HG03196 (cell line): ENCODE results near the gene ROBO1.
A peak's percentile ranks its signal among the peaks of the same experiment; 100 is the strongest.
"Not testable (repeated sequence)": the region's sequence is repeated elsewhere in the genome, so short reads cannot be mapped to it uniquely, and the experiment has no call there.

Experiments used
- ATAC-seq: cut with Tn5 transposase; IDR thresholded peaks from one replicate; pipeline ENCODE4 v1.9.1; 2021; ENCODE audit not compliant: unreplicated experiment

The ROBO1 gene

DNA sequence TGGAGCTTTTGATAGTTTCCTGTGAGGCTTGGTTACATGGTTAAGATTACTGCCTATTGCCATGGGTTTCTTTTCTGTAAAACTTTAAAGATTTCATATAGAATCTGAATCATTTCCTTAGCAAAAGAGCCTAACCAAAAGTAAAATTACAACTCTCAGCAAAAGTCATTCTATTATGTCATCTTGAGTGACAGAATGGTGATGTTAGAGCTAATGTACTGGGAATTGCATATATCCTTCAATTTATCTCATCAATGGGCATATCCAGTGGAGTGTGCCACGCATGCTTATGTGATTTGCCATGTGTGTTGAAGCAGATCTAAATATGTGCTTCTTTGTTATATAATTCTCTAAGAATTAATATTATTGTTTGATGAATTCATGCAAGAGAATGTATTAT lies 212.1 kb downstream of the ROBO1 start:
- ATAC-seq, result no peak

DNA sequence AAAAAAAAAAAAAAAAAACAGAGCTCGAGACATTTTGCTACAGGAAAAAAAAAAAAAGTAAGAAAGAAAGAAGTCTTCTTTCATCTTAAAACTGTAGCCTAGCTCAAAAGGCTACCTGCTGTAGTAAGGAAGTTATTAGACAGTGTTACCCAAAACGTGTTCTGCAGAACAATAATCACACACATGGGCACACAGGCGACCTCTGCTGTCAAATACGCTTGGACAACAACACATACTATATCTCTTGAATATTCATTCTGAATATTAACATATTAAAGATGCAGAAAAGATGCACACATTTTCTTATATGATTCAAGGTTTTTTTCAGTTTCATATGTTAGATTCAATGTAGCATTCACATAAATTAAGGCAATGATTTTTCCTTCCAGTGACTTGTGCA lies 215.8 kb downstream of the ROBO1 start:
- ATAC-seq, result no peak

DNA sequence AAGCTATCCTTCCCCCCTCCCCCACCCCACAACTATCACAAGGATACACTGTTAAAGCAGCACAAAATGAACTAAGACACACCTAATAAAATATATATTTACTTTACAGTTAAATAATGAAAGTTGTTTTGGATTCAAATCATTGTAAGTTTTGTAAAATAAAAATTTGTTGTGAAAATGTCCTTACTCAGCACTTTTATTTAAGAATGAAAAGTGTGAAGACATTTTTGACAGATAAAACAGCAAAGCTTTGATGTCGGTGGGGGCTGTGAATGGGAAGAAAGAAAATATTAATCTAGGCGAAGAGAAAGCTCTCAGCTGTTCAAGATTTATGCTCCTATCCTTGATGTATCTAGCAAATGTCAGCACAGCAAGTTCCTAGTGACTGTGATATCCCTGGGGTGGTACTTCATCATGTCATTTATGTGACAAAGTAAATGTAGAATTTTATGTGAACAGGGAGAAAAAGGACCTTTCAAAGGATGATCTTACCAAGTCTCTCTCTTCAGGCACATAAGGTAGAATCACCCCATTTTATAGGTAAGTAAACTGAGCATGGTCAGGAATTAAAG lies 216.4 kb downstream of the ROBO1 start:
- no peak for ATAC-seq

DNA sequence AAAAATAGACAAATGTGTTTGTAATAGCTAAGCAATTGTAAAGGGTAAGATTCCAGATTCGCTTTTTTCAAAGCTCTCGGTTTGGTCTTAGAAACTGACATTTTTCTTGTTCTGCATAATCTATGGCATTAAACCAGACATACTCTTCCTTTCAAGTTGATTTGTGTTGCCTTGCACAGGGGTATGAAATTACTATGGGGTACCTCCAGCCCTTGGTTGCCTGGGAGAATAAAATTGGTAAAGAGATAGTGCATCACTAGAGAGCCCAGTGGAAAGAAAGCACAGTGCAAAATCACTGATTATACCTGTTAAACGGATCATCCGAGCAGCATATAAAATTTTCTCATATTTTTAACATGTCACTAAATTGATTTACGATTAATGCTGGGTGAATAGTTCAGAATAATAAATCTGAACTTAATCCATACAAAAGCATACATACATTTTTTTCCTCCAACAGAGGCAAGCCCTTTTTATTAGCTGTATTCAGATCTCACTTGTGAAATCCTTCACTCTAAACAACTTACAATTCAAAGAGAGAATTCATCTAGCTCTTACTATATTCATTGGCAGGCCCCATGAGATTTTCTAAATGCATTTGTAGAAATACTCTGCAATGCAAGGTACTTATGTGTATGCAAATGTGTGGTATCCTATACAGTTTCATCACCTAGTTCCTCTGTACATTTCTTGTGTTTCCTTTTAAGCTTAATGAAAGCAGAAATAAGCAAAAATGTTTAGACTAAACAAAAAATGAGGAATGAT lies 224.4 kb downstream of the ROBO1 start:
- ATAC-seq, result no peak

DNA sequence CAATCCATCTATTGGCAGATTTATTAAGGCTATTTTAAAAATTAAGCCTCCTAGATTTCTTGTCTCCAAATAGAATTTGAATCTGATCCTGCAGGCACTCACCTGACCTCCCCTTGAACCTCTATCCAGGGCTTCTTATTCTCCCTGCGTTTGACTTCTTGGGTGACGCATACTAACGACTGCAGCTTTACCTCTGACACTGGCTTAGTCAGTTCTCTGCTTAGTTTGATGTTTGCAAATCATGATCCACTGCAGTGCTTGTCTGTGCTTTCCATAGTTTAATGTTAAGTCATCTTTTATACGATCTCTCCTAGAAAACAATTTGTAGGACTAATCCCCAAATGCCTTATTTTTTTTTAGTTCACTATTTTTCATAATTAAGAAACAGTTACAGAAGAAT lies 233.1 kb downstream of the ROBO1 start:
- ATAC-seq, result no peak

DNA sequence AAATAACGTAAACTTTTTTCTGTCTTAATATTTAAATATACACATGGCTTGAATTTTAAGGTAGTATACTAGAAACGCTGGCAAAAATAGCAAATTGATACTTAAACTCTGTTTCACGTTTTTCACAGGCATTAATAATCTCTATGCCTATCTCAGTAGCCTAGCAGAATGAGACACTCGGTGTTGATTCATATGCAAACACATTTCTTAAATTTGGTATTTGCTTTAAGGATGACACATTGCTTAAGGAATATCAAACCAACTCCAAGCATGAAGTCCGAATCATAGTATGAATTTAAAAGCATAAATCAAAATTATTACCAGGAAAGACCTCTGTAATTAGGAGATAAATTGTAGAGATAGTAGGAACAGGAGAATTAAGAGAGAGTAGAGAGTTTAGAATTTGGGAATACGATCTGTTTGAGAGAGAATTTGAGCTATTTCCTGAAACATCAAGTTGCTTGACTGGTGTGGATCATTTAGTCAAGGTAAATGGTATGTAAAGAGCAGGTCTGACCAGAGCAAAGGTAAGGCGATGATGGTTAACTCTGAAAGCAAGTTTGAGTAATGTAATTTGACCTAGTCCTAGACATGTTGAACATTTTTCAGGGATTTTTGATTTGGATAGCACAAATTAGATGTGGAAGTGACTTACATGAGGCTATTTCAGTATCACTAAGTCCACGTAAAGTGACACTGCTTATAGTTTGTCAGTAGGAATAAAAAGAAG lies 236.1 kb downstream of the ROBO1 start:
- no peak for ATAC-seq

DNA sequence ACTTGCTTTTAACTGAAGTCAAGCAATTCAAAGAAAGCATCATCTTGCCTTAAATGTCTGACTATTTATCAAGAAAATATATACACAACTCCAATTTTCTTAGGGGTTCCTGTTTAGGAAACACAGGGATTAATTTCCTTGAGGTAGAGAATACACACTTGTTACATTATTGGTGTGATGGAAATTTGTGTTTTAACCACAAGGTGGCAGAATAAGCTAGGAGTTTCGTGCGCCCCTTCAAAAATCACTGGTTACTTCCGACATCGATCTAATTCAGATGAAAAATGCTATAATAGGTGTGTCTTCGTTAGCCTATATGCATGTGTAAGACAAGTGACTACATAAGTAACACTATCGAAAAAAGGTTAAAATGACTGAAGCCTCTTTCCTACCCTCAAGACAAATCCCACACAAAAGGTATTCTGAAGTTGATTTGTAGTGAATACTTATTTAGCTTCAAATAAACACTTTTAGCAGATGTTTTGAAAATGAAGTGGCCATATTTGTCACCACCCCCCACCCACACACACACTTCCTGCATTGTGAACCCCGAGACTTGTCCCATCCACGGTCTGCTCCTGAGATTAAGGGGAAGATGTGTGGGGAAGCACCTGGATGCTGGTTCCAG lies 246.5 kb downstream of the ROBO1 start:
- ATAC-seq, result peak; percentile 49

DNA sequence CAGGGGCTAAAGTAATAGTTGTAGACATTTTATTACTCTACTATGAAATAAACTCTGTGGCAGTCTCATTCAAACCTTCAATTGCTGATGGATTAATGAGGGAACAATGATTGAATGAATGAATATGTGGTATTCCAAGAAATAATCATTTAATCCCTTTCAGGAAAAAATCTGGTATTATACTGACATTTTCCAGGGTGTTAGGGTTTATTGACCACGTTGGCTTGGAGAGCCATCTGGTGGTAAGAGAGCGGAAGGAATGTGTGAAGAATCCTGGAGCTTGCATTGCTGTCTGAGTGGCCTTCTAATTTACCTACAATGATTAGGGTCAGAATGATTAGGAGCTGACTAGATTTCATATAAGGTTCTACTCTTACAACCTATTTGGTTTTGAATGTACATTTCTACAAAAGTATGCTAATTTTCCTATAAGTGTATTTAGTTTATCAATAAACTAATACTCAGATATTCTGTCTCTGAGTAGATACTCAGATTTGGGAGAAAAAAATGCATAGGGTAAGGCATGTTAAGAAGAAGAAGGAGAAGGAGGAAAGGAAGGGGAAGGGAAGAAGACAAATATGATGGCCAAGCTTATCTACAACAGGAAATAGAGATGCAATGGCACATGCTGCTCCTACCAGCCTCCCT lies 249.9 kb downstream of the ROBO1 start:
- ATAC-seq, result no peak

DNA sequence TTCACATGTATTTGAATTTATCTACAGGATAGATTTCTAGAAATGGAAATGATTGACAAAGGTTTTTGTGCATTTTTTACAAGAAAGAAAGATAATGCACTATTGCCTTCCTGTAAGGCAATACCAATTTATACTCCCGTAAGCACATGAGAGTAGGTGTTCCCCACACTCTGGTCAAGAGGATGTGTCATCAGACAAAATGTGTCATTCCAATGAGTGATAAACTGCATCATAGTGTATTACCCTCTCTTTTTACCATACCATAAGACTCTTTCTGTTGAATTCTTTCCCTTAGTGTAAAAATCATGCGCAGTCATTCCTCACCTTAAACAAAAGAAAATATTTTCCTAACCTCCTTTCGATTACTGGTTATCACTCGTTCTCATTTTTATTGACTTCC lies 251.0 kb downstream of the ROBO1 start:
- ATAC-seq, result no peak

DNA sequence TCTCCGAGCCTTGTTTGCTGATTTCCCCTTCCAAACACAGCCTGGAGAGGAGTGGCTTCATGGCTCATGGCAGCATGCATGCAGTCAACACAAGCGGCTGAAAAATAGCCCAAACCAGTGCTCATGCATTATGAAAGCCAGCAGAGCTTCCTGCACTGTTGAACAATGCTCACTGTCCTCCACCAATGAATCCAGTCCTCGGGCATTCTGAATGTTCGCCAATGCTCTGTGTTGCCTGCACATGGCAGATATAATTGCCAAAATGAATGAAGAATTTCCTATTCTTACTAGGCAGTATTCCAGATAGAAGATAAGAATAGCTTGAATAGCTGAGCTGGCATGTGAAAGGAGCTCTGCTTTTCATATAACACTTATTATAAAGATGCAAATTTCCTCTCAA lies 252.7 kb downstream of the ROBO1 start:
- ATAC-seq, result no peak

DNA sequence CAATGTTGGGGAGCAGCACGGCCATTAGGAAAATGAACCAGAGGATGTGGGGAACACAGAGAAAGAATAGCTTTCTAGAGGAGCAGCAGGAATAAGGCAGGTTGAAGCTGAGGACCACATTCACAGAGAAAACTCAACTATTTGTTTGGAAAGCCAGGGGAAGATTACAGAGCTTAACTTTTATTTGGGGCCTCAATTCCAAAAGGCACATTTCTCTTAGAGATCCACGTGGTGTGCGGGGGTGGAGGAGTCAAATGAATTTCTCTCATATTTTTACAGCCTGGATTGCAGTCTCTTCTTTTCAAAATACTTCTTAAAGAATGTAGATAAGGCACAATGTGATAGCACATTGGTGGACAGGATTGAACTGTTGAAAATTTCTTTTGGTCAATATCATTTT lies 253.7 kb downstream of the ROBO1 start:
- no peak for ATAC-seq

DNA sequence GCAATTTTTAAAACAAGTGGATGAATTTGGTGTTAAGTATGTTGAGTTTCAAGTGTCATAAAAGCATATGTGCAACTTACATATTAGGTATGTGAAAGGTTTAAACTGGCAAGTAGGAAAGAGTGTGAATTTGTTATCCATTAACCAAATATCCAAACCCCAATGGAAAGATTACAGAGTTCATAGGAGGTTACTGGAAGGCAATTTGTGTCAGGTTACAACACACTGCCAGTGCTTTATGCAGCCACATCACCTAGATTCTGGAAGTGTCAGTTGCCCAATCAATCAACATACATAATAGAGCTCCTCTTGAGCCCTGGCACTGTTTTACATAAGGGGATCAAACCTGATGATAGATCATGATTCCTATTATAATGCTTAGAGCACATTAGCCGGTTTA lies 261.0 kb downstream of the ROBO1 start:
- no peak for ATAC-seq

DNA sequence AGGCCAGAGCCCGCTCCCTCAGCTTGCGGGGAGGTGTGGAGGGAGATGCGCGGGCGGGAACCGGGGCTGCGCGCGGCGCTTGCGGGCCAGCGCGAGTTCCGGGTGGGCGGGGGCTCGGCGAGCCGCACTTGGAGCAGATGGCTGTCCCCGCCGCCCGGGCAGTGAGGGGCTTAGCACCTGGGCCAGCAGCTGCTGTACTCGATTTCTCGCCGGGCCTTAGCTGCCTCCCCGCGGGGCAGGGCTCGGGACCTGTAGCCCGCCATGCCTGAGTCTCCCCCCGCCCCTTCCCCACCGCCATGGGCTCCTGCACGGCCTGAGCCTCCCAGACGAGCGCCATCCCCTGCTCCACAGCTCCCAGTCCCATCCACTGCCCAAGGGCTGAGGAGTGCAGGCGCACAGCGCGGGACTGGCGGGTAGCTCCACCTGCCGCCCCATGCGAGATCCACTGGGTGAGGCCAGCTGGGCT lies 265.5 kb downstream of the ROBO1 start:
- not testable (repeated sequence) for ATAC-seq

DNA sequence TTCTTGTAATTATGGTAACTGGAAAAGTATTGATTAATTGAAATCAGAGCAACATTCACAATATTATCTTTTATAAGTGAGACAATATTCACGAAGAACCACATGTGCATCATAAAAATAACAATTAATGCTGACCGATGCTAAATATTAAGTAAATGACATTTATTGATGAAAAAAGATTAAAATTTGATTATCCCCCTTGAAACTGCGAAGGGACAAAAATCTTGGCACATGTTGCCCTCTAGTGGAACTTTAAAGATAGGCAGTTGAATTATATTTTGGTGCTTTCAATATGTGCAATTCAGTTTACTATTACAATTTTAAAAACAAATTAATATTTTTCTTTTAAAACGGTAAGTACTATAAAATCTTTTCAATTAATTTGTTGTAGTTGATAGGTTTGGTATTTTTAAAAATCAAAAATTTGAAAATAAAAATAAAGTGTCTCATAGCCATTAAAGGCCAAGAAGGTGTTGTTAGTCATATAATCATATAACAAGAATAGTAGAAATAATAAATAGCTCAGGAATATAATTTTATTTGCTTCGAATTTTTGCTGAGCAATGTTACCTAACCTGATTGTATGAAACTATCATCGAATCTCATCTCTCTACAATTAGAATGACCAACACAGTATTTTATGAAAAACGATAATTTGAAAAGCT lies 270.2 kb downstream of the ROBO1 start:
- ATAC-seq, result no peak

DNA sequence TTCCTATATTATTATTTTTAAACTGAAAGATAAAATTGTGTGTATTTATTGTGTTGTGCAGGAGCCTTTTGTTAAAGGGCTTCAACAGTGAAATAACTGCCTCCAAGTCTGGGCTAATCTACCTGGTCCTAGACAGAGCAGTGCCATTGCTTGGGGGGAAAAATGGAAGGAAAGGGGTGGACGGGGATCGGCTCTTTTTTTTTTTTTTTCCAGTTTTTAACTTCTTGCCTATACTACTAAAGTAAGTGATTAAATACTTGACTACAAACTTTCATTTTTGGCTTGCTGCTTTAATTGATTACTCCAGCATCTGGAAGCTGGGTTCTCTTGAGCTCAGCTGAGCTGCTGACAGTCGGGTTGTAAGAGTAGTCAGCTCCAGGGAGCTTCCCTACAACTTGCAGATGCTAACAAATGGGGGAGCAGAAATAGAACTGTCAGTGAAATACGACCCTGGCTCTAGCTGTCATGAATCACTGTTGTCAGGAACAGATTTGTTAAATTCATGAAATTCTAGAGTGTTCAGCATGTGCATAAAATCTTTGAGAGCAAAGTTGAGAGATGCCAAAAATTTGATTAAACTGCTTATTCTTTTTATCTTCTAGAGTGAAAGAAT lies 276.7 kb downstream of the ROBO1 start:
- no peak for ATAC-seq

DNA sequence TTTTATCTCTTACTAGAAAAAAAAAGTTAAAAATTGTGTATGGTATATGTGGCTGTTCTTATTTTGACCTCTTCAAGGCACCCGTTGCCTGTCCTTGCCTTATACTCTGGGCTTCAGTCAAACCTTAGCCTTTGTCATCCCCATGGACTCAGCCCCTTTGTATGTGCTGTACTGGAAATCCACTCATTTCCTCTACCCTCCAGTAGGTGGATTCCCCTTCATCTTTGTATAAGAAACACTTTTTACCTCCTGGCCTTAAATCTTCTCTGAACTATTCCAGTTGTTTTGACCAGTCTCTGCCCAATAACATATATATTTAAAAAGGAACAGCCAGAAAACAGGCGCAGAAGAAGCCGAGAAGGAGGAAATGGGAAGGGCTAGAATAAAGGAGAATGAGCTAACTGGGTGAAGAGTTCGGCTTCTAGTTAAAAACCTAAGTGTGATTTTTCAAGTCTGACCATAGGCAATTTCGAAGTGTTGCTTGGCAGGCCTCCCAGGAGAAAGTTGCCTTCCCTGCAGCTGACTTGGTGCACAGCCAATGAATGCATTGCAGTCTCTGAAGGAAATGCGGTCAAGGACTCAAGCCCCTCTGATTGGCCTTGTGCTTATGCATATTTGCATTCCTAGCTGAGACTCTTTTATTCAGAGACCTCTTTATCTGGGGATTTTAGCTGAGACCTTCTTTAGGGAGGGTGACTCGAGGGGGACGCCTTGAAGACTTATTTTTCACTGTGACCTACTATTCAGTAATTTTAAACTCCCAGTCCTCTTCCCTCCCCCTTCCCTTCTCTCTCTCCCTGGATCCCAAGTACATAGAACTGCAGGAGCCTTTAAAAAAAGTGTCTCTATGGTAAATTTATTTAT lies 277.4 kb downstream of the ROBO1 start:
- ATAC-seq, result no peak

DNA sequence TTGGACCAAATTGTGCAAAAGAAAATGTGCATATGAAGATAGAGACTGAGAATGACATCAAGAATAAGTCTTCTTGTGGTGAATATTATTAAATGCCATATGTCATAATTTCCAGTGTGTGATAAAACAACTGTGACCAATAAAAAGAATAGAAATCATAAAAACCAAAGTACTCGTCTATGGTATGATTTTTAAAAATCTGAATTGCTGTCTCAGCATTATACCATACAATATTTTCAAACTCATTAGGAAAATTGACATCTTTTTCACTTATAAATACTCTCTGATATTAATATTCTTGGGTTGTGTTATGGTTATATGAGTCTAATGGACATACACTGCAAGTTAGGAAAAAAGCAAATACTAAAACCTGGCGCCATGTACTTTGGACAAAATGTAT lies 279.4 kb downstream of the ROBO1 start:
- no peak for ATAC-seq

DNA sequence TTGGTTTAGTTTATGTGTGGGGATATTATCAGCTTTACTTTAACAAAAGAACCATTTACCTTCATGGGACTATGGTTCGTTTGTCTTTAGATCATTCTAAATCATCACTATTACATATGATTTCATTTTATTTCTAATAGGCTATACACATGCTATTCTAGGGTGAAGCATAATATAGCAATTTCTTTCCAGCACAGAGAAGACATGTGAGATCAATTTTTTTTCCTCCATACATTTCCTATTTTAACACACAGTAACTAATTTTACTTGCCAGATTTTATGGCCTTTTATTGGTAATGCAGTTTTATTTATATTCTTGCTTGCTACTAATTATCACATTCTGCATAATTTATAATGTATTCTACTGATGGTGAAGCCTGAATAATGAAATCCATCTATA lies 287.1 kb downstream of the ROBO1 start:
- ATAC-seq, result no peak

DNA sequence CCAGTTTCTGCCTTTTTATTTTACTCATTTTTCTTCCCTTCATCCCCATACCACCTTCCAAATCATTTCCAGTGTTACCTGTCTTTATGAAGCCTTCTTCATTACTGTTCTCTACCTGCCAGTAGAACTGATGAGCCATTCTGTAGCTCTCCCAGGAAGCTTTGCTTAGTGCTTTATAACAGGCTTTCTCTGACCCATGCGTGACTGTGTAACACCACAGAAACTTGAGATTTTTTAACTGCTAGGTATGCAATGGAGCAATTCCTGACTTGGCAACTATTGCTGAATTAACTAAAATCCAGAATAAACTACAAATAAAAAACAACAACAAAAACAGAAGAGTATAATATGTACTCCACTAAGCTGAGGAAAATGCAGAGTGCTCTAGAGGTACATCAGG lies 289.2 kb downstream of the ROBO1 start:
- ATAC-seq, result no peak
